ENCODE measurements around the gene CBR4.

DNA sequence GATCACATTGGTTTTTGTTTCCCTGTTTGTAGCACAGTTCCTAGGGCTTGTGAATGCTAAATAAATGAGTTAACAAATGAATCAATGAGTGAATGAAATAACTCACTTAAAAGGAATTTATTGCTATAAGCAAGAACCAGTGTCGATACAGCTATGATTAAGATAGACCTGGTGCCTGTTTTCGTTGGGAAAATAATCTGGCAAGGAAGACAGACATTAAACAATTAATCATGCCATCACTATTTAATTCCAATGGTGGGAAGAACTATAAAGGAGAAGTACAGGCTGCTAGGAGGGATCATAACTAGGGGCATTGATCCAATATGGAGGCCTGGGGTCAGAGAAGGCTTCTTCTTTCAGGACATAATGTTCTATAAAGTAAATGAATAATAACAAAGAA is 4.5 kb upstream of the CBR4 start:
- TF ChIP-seq SIN3A (IDR thresholded peaks at IDR 0.05; ENCODE audit: borderline replicate concordance, insufficient read depth, low read length), result no peak
- no peak for TF ChIP-seq POLR2AphosphoS5 (IDR thresholded peaks at IDR 0.05; ENCODE audit: low read depth, low read length)
- TF ChIP-seq TAF1 (IDR thresholded peaks at IDR 0.05; ENCODE audit: borderline replicate concordance, insufficient read depth, low read length), result no peak
